NOMO-1 (cell line): ENCODE results near the gene HMOX2.

Experiments
- DNase-seq, 2 experiments: peaks; one replicate each; lab custom pipeline; 2025; ENCODE audit not compliant: unreplicated experiment in 2 of 2; lab: John Stamatoyannopoulos, UW

HMOX2 gene

DNA sequence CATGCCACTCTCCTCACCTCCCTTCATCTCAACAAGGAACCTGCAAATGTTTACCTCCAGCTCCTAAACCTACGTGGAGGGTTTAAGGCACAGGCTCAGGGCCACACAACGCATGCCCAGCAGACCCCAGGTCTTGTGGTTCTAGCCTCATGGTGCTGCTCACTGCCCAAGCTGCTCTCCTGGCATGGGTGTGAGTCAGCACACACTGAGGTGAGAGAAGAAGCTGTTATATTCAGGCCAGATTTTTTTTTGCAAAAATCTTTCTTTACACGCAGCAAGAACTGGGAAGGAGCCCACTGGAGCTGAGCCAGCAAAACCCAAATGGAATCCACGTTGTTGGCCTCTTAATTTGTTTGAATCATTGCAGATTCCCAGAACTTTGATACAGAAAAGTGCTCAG, 74.4 kb downstream of the HMOX2 start:
- no peak for DNase-seq

DNA sequence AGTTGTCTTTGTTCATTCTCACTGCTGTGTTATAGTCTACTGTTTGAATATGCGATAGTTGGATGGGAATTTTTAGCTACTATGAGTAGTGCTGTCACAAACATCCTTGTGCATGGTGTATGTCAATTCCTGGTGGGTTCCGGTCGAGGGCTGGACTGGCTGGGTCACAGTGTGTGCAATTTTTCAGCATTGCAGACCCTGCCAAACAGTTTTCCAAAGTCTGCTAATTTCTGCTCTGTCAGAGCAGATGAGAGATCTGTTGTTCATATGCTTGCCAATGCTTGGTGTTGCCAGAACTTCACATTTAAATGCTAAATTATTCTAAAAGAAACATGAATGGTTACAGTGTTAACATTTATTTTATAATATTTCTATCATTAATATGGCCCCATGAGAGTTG, 76.3 kb downstream of the HMOX2 start:
- no peak for DNase-seq

DNA sequence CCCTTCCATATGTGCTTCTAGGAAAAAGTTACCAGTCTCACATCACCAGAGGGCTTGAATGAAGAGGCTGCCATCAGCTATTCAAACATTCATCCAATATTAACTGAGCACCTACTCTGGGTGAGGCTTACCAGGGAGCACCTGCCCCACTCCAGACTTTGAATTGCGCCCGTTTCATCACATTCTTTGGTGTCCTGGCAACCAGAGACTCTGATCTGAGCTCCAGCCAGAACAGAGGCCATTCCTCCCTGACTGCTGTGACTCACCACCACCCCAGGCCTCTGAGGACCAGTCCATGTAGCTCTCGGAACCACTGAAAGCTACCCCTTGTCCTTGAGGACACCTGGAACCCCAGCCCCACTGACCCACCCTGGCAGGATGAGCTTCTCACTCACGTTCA, 79.9 kb downstream of the HMOX2 start, which contains the start of gene C16orf96:
TSS of gene C16orf96 (plus strand) at position 229 of the 400 bp plus-strand sequence. CDS start at position 379, 150 bp downstream.
- no peak for DNase-seq

DNA sequence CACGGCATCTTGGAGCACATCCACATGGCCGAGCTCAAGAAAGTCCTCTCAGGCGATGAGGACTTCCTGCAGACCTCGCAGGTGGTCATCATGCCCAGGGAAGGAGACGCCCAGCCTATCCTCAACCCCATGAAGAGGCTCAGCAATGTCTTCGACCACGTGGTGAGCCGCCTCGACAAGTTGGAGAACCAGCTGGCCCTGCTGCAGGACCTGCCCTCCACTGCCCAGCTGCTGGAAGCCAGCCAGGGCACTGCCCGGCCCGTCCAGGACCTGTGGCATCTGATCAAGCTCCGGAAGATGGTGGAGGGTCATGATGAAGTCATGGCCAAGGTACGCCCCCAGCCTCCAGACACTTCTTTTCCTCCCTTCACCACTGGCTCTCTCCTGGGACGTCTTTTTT, 80.4 kb downstream of the HMOX2 start:
- no peak for DNase-seq

DNA sequence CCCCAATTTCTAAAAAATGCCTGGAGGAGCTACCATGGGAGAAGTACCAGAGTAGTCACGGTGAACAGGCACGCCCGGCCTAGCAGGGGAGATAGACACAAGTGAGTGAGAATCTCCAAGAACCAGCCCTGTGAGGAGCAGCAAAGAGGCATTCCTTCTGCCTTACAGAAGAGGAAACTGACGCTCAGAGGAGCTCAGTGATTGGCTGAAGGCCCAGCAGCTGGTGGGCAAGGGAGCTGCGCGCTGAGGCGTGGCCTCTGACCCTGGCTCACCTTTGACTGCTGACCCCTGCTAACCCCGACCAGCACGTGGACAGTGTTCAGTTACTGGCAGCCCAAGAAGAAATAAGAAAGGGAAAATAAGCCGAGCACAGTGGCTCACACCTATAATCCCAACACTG, 81.8 kb downstream of the HMOX2 start:
- DNase-seq, result no peak
